H9 (cell line): Measurements from ENCODE around the gene TCEAL1. TPM values are rescaled to one million over a fixed set of nuclear protein-coding genes. Genes with fewer than 3 reads are reported as not detected.

Experiments
- DNase-seq: peaks from one replicate; pipeline ENCODE4 v3.0.0-alpha.2; 2017
- H2AFZ ChIP-seq: one replicate; pipeline ENCODE4 v1.6.1; 2013; ENCODE audit warnings: mild to moderate bottlenecking, low read length, control low read depth, moderate library complexity
- H2AK5ac ChIP-seq: 2 replicates; pipeline ENCODE4 v1.6.1; 2013; ENCODE audit warnings: low read length, control low read depth, mixed read lengths; ENCODE audit not compliant: insufficient read length
- H2BK120ac ChIP-seq: one replicate; pipeline ENCODE4 v1.6.1; 2013; ENCODE audit warnings: low read depth, mild to moderate bottlenecking, low read length, control low read depth, inconsistent platforms; ENCODE audit not compliant: poor library complexity, severe bottlenecking
- H2BK12ac ChIP-seq: 2 replicates; pipeline ENCODE4 v1.6.1; 2013; ENCODE audit warnings: low read length, control low read depth, mixed read lengths, low read depth; ENCODE audit not compliant: insufficient read length
- H2BK15ac ChIP-seq: 2 replicates; pipeline ENCODE4 v1.6.1; 2013; ENCODE audit warnings: low read depth, low read length, control low read depth
- H2BK20ac ChIP-seq: one replicate; pipeline ENCODE4 v1.6.1; 2013; ENCODE audit warnings: low read depth, mild to moderate bottlenecking, low read length, control low read depth, inconsistent platforms; ENCODE audit not compliant: poor library complexity, severe bottlenecking
- H2BK5ac ChIP-seq: 2 replicates; pipeline ENCODE4 v1.6.1; 2013; ENCODE audit warnings: low read length, control low read depth, mixed read lengths; ENCODE audit not compliant: insufficient read length
- H3K14ac ChIP-seq: 2 replicates; pipeline ENCODE4 v1.6.1; 2013; ENCODE audit warnings: low read length, control low read depth; ENCODE audit not compliant: insufficient read depth
- H3K18ac ChIP-seq: 2 replicates; pipeline ENCODE4 v1.6.1; 2013; ENCODE audit warnings: low read depth, mild to moderate bottlenecking, mixed read lengths, low read length, control low read depth; ENCODE audit not compliant: insufficient read length
- H3K23ac ChIP-seq: 2 replicates; pipeline ENCODE4 v1.6.1; 2013; ENCODE audit warnings: low read length, control low read depth, mixed read lengths, low read depth; ENCODE audit not compliant: insufficient read length
- H3K23me2 ChIP-seq: 2 replicates; pipeline ENCODE4 v1.6.1; 2013; ENCODE audit warnings: low read depth, mild to moderate bottlenecking, mixed read lengths, low read length, control low read depth; ENCODE audit not compliant: insufficient read length, poor library complexity, severe bottlenecking
- H3K27ac ChIP-seq: 2 replicates; pipeline ENCODE4 v1.5.1; 2013; ENCODE audit warnings: low read length, control low read depth, mixed read lengths, low read depth; ENCODE audit not compliant: insufficient read length
- H3K27me3 ChIP-seq: 2 replicates; pipeline ENCODE4 v1.6.1; 2013; ENCODE audit warnings: low read length, control low read depth, inconsistent platforms; ENCODE audit not compliant: insufficient read depth
- H3K4ac ChIP-seq: 2 replicates; pipeline ENCODE4 v1.6.1; 2013; ENCODE audit warnings: low read depth, mild to moderate bottlenecking, control low read depth, inconsistent platforms, low read length, moderate library complexity
- H3K4me1 ChIP-seq: 2 replicates; pipeline ENCODE4 v1.6.1; 2013; ENCODE audit warnings: low read length, control low read depth, inconsistent platforms; ENCODE audit not compliant: insufficient read depth
- H3K4me2 ChIP-seq: 2 replicates; pipeline ENCODE4 v1.6.1; 2013; ENCODE audit warnings: low read length, control low read depth, mixed read lengths; ENCODE audit not compliant: insufficient read length, insufficient read depth
- H3K56ac ChIP-seq: 2 replicates; pipeline ENCODE4 v1.6.1; 2013; ENCODE audit warnings: low read depth, mild to moderate bottlenecking, mixed read lengths, low read length, control low read depth; ENCODE audit not compliant: insufficient read length
- H3K79me1 ChIP-seq: 2 replicates; pipeline ENCODE4 v1.6.1; 2013; ENCODE audit warnings: low read depth, mild to moderate bottlenecking, moderate library complexity, low read length, control low read depth, inconsistent platforms; ENCODE audit not compliant: insufficient read depth, poor library complexity, severe bottlenecking
- H3K79me2 ChIP-seq: 2 replicates; pipeline ENCODE4 v1.6.1; 2013; ENCODE audit warnings: low read length, control low read depth, inconsistent platforms; ENCODE audit not compliant: insufficient read depth
- H3K9ac ChIP-seq: 2 replicates; pipeline ENCODE4 v1.6.1; 2013; ENCODE audit warnings: low read length, control low read depth, mixed read lengths; ENCODE audit not compliant: insufficient read length; ENCODE audit errors: extremely low read depth
- H3K9me3 ChIP-seq: one replicate; pipeline ENCODE4 v1.6.1; 2013; ENCODE audit warnings: low read depth, low read length, inconsistent platforms; ENCODE audit not compliant: control insufficient read depth
- H3T11ph ChIP-seq: one replicate; pipeline ENCODE4 v1.6.1; 2013; ENCODE audit warnings: mild to moderate bottlenecking, low read length, control low read depth, inconsistent platforms
- H4K20me1 ChIP-seq: one replicate; pipeline ENCODE4 v1.6.1; 2013; ENCODE audit not compliant: control insufficient read depth, insufficient read length, insufficient read depth
- H4K5ac ChIP-seq: 2 replicates; pipeline ENCODE4 v1.6.1; 2013; ENCODE audit warnings: low read depth, mild to moderate bottlenecking, mixed read lengths, low read length, control low read depth; ENCODE audit not compliant: insufficient read length
- H4K8ac ChIP-seq: replicated peaks from 2 replicates; pipeline ENCODE4 v1.6.1; 2013; ENCODE audit warnings: low read length, control low read depth, mixed read lengths, low read depth; ENCODE audit not compliant: insufficient read length
- H4K91ac ChIP-seq: 2 replicates; pipeline ENCODE4 v1.6.1; 2013; ENCODE audit warnings: low read depth, mild to moderate bottlenecking, moderate library complexity, mixed read lengths, low read length, control low read depth; ENCODE audit not compliant: insufficient read length
- H3K27ac Mint-ChIP-seq, 3 experiments: 2 replicates in 2 of 3; 3 replicates in 1 of 3; pipeline ENCODE4 v1.8.0; 2020 to 2021; ENCODE audit warnings: mixed read lengths in 3 of 3, mild to moderate bottlenecking in 1 of 3, moderate library complexity in 1 of 3
- H3K27me3 Mint-ChIP-seq: 2 replicates; pipeline ENCODE4 v1.8.0; 2021; ENCODE audit warnings: low read depth, mild to moderate bottlenecking, moderate library complexity, mixed read lengths
- H3K36me3 Mint-ChIP-seq, 3 experiments: 2 replicates in 2 of 3; 3 replicates in 1 of 3; pipeline ENCODE4 v1.8.0; 2020 to 2021; ENCODE audit warnings: low read depth in 3 of 3, mixed read lengths in 3 of 3; ENCODE audit not compliant: insufficient read depth in 1 of 3
- H3K4me1 Mint-ChIP-seq, 2 experiments: 2 replicates each; pipeline ENCODE4 v1.8.0; 2020; ENCODE audit warnings: mixed read lengths in 2 of 2
- H3K4me3 Mint-ChIP-seq, 2 experiments: 2 replicates in 1 of 2; 3 replicates in 1 of 2; pipeline ENCODE4 v1.8.0; 2020 to 2021; ENCODE audit warnings: mild to moderate bottlenecking in 2 of 2, mixed read lengths in 2 of 2, moderate library complexity in 1 of 2
- H3K9me3 Mint-ChIP-seq, 2 experiments: 2 replicates in 1 of 2; 3 replicates in 1 of 2; pipeline ENCODE4 v1.8.0; 2020; ENCODE audit warnings: mild to moderate bottlenecking in 2 of 2, mixed read lengths in 2 of 2, moderate library complexity in 1 of 2
- CTCF ChIP-seq: fragments of 200-600 bp; sonication (generic); conservative IDR thresholded peaks from 3 replicates; pipeline ENCODE4 v1.8.0; 2021; ENCODE audit warnings: antibody characterized with exemption, mild to moderate bottlenecking
- WGBS: extraction: QIAGEN DNeasy Blood & Tissue Kit; methylation state at CpG from one replicate; pipeline ENCODE4 v1.1.7; 2013; ENCODE audit warnings: missing lambda C conversion rate, low lambda C conversion rate, mixed read lengths; ENCODE audit not compliant: insufficient read length; ENCODE audit errors: extremely low coverage; 5-methylcytosine and 5-hydroxymethylcytosine counted together
- total RNA-seq: library from RNA; stranded (reverse); gene quantifications from 2 replicates; pipeline ENCODE4 v1.2.1, GENCODE V29; 2021

TCEAL1 gene
- total RNA-seq, 1 experiment from 2014 or later = 3.0 TPM

GRCh38 chrX:103640401-103641155, 11.8 kb downstream of the TCEAL1 start:
- no CpG with 5 or more reads among the region's 4 CpGs for WGBS
- no peak overlapping the region for H3K9ac ChIP-seq
- no peaks in the 10 kb centered on the region for H3K79me2 ChIP-seq
- Mint-ChIP-seq H3K27ac (no peak overlapping the region), H3K27me3 (no peaks in the 10 kb centered on the region), H3K36me3 (no peaks in the 10 kb centered on the region), H3K4me1 (peaks cover 3 to 4% of the 10 kb centered on the region in 2 experiments; a peak in 3 of 4 replicates), H3K4me3 (no peak overlapping the region), H3K9me3 (peaks cover 0 to 19% of the 10 kb centered on the region in 2 experiments; a peak in 2 of 5 replicates)
- no peak overlapping the region for H2BK5ac ChIP-seq
- H3K14ac ChIP-seq = no peak overlapping the region
- H3K79me1 ChIP-seq = no peaks in the 10 kb centered on the region
- H3K4ac ChIP-seq = no peak overlapping the region
- H4K20me1 ChIP-seq = no peaks in the 10 kb centered on the region
- no peak overlapping the region for H2BK120ac ChIP-seq
- H3T11ph ChIP-seq = peak overlapping the region; percentile 29
- no peak overlapping the region for H4K8ac ChIP-seq
- H4K91ac ChIP-seq = no peak overlapping the region
- no peak overlapping the region for H3K27ac ChIP-seq
- no peak overlapping the region for H3K18ac ChIP-seq
- H2AFZ ChIP-seq = no peak overlapping the region
- H2AK5ac ChIP-seq = no peak overlapping the region
- no peak overlapping the region for H2BK12ac ChIP-seq
- no peaks in the 10 kb centered on the region for H3K4me1 ChIP-seq
- H3K27me3 ChIP-seq = no peaks in the 10 kb centered on the region
- no peak overlapping the region for H2BK20ac ChIP-seq
- no peaks in the 10 kb centered on the region for H3K9me3 ChIP-seq
- no peak overlapping the region for H4K5ac ChIP-seq
- no peak overlapping the region for H3K23ac ChIP-seq
- no peak overlapping the region for H3K4me2 ChIP-seq
- TF ChIP-seq CTCF = no peak
- DNase-seq = no peak
- H3K23me2 ChIP-seq = no peaks in the 10 kb centered on the region
- H2BK15ac ChIP-seq = no peak overlapping the region
- H3K56ac ChIP-seq = no peak overlapping the region
